ENCODE data around the gene CPSF7.

The CPSF7 gene

GRCh38 chr11:61446211-61446651, 16.5 kb upstream of the CPSF7 start:
- H3K27ac ChIP-seq = peak overlapping the region in 3 of 21 experiments; percentile 27 to 53 (median 42)
- H3K4me3 ChIP-seq = no peak overlapping the region

- H3K27ac ChIP-seq = peak overlapping the region in 3 of 21 experiments; percentile 27 to 53 (median 32)
- H3K4me3 ChIP-seq = no peak overlapping the region
These were observed 15.7 kb upstream of the CPSF7 start for GRCh38 chr11:61445516-61445915.

GRCh38 chr11:61442616-61443015, 12.8 kb upstream of the CPSF7 start:
- no peak overlapping the region for H3K27ac ChIP-seq
- H3K4me3 ChIP-seq = no peak overlapping the region

GRCh38 chr11:61439615-61440014, 9.8 kb upstream of the CPSF7 start:
- Histone ChIP-seq H3K27ac (no peak overlapping the region), H3K4me3 (no peak overlapping the region)

GRCh38 chr11:61437496-61437895, 7.7 kb upstream of the CPSF7 start:
- Histone ChIP-seq H3K27ac (no peak overlapping the region), H3K4me3 (no peak overlapping the region)

- H3K4me3 ChIP-seq = peak overlapping the region; percentile 60 to 95 (median 88)
- H3K27ac ChIP-seq = peak overlapping the region in 7 of 21 experiments; percentile 96 to 100 (median 100)
These were observed 1.1 kb upstream of the CPSF7 start for GRCh38 chr11:61430839-61431238.

GRCh38 chr11:61429346-61429690, 457 bp downstream of the CPSF7 start:
- Histone ChIP-seq H3K27ac (peak overlapping the region; percentile 92 to 100 (median 98)), H3K4me3 (peak overlapping the region; percentile 60 to 95 (median 88))

GRCh38 chr11:61425367-61426131, 4.2 kb downstream of the CPSF7 start:
- Histone ChIP-seq H3K4me3 (no peak overlapping the region), H3K27ac (no peak overlapping the region)

- Histone ChIP-seq H3K4me3 (no peak overlapping the region), H3K27ac (no peak overlapping the region)
These were observed 7.5 kb downstream of the CPSF7 start for GRCh38 chr11:61422226-61422625.

- H3K27ac ChIP-seq = peak overlapping the region in 2 of 21 experiments; percentile 11 to 49
- no peak overlapping the region for H3K4me3 ChIP-seq
These were observed 11.6 kb downstream of the CPSF7 start for GRCh38 chr11:61418136-61418535.

- Histone ChIP-seq H3K4me3 (no peak overlapping the region), H3K27ac (peak overlapping the region in 1 of 21 experiments; percentile 11)
These were observed 12.1 kb downstream of the CPSF7 start for GRCh38 chr11:61417670-61418069.

GRCh38 chr11:61416941-61417340, 12.8 kb downstream of the CPSF7 start:
- H3K27ac ChIP-seq = no peak overlapping the region
- H3K4me3 ChIP-seq = no peak overlapping the region

GRCh38 chr11:61415381-61415780, 14.4 kb downstream of the CPSF7 start:
- Histone ChIP-seq H3K4me3 (no peak overlapping the region), H3K27ac (no peak overlapping the region)

- H3K4me3 ChIP-seq = no peak overlapping the region
- H3K27ac ChIP-seq = no peak overlapping the region
These were observed 15.2 kb downstream of the CPSF7 start for GRCh38 chr11:61414547-61414946.

GRCh38 chr11:61413496-61413895, 16.3 kb downstream of the CPSF7 start:
- Histone ChIP-seq H3K27ac (no peak overlapping the region), H3K4me3 (no peak overlapping the region)

GRCh38 chr11:61411589-61411988, 18.2 kb downstream of the CPSF7 start:
- Histone ChIP-seq H3K27ac (no peak overlapping the region), H3K4me3 (no peak overlapping the region)

- Histone ChIP-seq H3K27ac (peak overlapping the region in 1 of 21 experiments; percentile 16), H3K4me3 (no peak overlapping the region)
These were observed 22.6 kb downstream of the CPSF7 start for GRCh38 chr11:61406991-61407728.

- no peak overlapping the region for H3K4me3 ChIP-seq
- H3K27ac ChIP-seq = no peak overlapping the region
These were observed 23.7 kb downstream of the CPSF7 start for GRCh38 chr11:61406067-61406466.

- no peak overlapping the region for H3K4me3 ChIP-seq
- peak overlapping the region in 2 of 21 experiments; percentile 19 to 21 for H3K27ac ChIP-seq
These were observed 25.1 kb downstream of the CPSF7 start for GRCh38 chr11:61404641-61405040.

- Histone ChIP-seq H3K4me3 (no peak overlapping the region), H3K27ac (peak overlapping the region in 2 of 21 experiments; percentile 19 to 21)
These were observed 25.7 kb downstream of the CPSF7 start for GRCh38 chr11:61404103-61404502.

GRCh38 chr11:61403658-61404057, 26.1 kb downstream of the CPSF7 start:
- Histone ChIP-seq H3K4me3 (no peak overlapping the region), H3K27ac (no peak overlapping the region)
